IPS-20b (cell line): Measurements from ENCODE around the gene ZNF8.
"Not testable (repeated sequence)": the region's sequence is repeated elsewhere in the genome, so short reads cannot be mapped to it uniquely, and the experiment has no call there.

Source experiments
- H3K27ac ChIP-seq: one replicate; pipeline ENCODE4 v1.5.1; 2013; ENCODE audit warnings: low read length
- H3K27me3 ChIP-seq: 2 replicates; pipeline ENCODE4 v1.6.1; 2013; ENCODE audit warnings: mild to moderate bottlenecking, low read length, inconsistent platforms; ENCODE audit not compliant: insufficient read depth
- H3K36me3 ChIP-seq: 2 replicates; pipeline ENCODE4 v1.6.1; 2013; ENCODE audit warnings: low read depth, mild to moderate bottlenecking, inconsistent platforms, low read length, moderate library complexity; ENCODE audit not compliant: insufficient read depth
- H3K4me1 ChIP-seq: 2 replicates; pipeline ENCODE4 v1.6.1; 2013; ENCODE audit warnings: mild to moderate bottlenecking, control low read depth, inconsistent platforms, low read length, moderate library complexity; ENCODE audit not compliant: insufficient read depth
- H3K4me3 ChIP-seq: 2 replicates; pipeline ENCODE4 v1.5.1; 2013; ENCODE audit warnings: mild to moderate bottlenecking, low read length, inconsistent platforms
- H3K9ac ChIP-seq: 2 replicates; pipeline ENCODE4 v1.6.1; 2013; ENCODE audit warnings: low read depth, mild to moderate bottlenecking, inconsistent platforms, low read length, moderate library complexity
- H3K9me3 ChIP-seq: 2 replicates; pipeline ENCODE4 v1.6.1; 2013; ENCODE audit warnings: mild to moderate bottlenecking, low read depth, low read length, inconsistent platforms; ENCODE audit not compliant: insufficient read depth

Gene ZNF8

GRCh38 chr19:58338825-58339558, 60.2 kb downstream of the ZNF8 start:
- peaks cover 6% of the 10 kb centered on the region; the same call in 1 of the 2 replicates for H3K9me3 ChIP-seq
- no peaks in the 10 kb centered on the region for H3K27me3 ChIP-seq
- H3K4me1 ChIP-seq: no peaks in the 10 kb centered on the region
- peaks cover 21% of the 10 kb centered on the region; the same call in 1 of the 2 replicates for H3K36me3 ChIP-seq
- no peak overlapping the region for H3K4me3 ChIP-seq
- no peak overlapping the region for H3K9ac ChIP-seq
- no peak overlapping the region for H3K27ac ChIP-seq

GRCh38 chr19:58345558-58345957, 66.8 kb downstream of the ZNF8 start:
- Histone ChIP-seq H3K27ac (no peak overlapping the region), H3K9ac (no peak overlapping the region), H3K4me1 (no peaks in the 10 kb centered on the region), H3K27me3 (peaks cover 25% of the 10 kb centered on the region), H3K4me3 (no peak overlapping the region), H3K36me3 (no peaks in the 10 kb centered on the region), H3K9me3 (no peaks in the 10 kb centered on the region)

- Histone ChIP-seq H3K9ac (peak overlapping the region; percentile 77), H3K9me3 (no peaks in the 10 kb centered on the region), H3K27ac (no peak overlapping the region), H3K27me3 (peaks cover 25% of the 10 kb centered on the region), H3K4me1 (no peaks in the 10 kb centered on the region), H3K36me3 (no peaks in the 10 kb centered on the region), H3K4me3 (peak overlapping the region; percentile 95)
These were observed 68.5 kb downstream of the ZNF8 start for GRCh38 chr19:58346961-58347929.

- not testable (repeated sequence) for H3K9me3 ChIP-seq, H3K4me1 ChIP-seq, H3K36me3 ChIP-seq, H3K27ac ChIP-seq
- Histone ChIP-seq H3K27me3 (peaks cover 25% of the 10 kb centered on the region), H3K4me3 (peak overlapping the region; percentile 95), H3K9ac (peak overlapping the region; percentile 77; the same call in 1 of the 2 replicates)
These were observed 69.3 kb downstream of the ZNF8 start for GRCh38 chr19:58348080-58348479.

GRCh38 chr19:58349590-58349989, 70.8 kb downstream of the ZNF8 start:
- Histone ChIP-seq H3K4me1 (no peaks in the 10 kb centered on the region), H3K9ac (no peak overlapping the region), H3K27me3 (peaks cover 25% of the 10 kb centered on the region), H3K36me3 (no peaks in the 10 kb centered on the region), H3K27ac (no peak overlapping the region), H3K4me3 (no peak overlapping the region), H3K9me3 (no peaks in the 10 kb centered on the region)

- no peak overlapping the region for H3K27ac ChIP-seq
- no peak overlapping the region for H3K4me3 ChIP-seq
- no peaks in the 10 kb centered on the region for H3K36me3 ChIP-seq
- peaks cover 25% of the 10 kb centered on the region for H3K27me3 ChIP-seq
- no peak overlapping the region for H3K9ac ChIP-seq
- no peaks in the 10 kb centered on the region for H3K4me1 ChIP-seq
- H3K9me3 ChIP-seq: no peaks in the 10 kb centered on the region
These were observed 71.5 kb downstream of the ZNF8 start for GRCh38 chr19:58350001-58350861.

- H3K4me3 ChIP-seq: no peak overlapping the region
- peaks cover 20% of the 10 kb centered on the region for H3K27me3 ChIP-seq
- H3K27ac ChIP-seq: no peak overlapping the region
- H3K4me1 ChIP-seq: no peaks in the 10 kb centered on the region
- no peaks in the 10 kb centered on the region for H3K36me3 ChIP-seq
- H3K9ac ChIP-seq: no peak overlapping the region
- H3K9me3 ChIP-seq: no peaks in the 10 kb centered on the region
These were observed 72.3 kb downstream of the ZNF8 start for GRCh38 chr19:58350871-58351557.

GRCh38 chr19:58351558-58351878, 72.8 kb downstream of the ZNF8 start:
- H3K4me1 ChIP-seq: no peaks in the 10 kb centered on the region
- no peaks in the 10 kb centered on the region for H3K9me3 ChIP-seq

GRCh38 chr19:58351990-58352755, 73.4 kb downstream of the ZNF8 start:
- Histone ChIP-seq H3K9me3 (no peaks in the 10 kb centered on the region), H3K27me3 (peaks cover 8% of the 10 kb centered on the region; the same call in 1 of the 2 replicates), H3K27ac (no peak overlapping the region), H3K9ac (no peak overlapping the region), H3K36me3 (no peaks in the 10 kb centered on the region), H3K4me3 (no peak overlapping the region), H3K4me1 (no peaks in the 10 kb centered on the region)

More at GRCh38 chr19:58351558-58351878, 72.8 kb downstream of the ZNF8 start:
- Histone ChIP-seq H3K36me3 (no peaks in the 10 kb centered on the region), H3K27me3 (peaks cover 15% of the 10 kb centered on the region), H3K27ac (no peak overlapping the region), H3K9ac (no peak overlapping the region), H3K4me3 (no peak overlapping the region)
